ENCODE measurements around the gene TUB.

The TUB gene

GRCh38 chr11:8034604-8035190 is 46.3 kb upstream of the TUB start:
- no peak for TF ChIP-seq EZH2 (optimal IDR thresholded peaks at IDR 0.05; ENCODE audit: low read depth, low read length)
- H3K9me3 ChIP-seq (replicated peaks; ENCODE audit: insufficient read depth, low read length): no peaks in the 10 kb centered on the region
- H3K27ac ChIP-seq (ENCODE audit: low read length): no peak overlapping the region
- no peaks in the 10 kb centered on the region for H4K20me1 ChIP-seq (ENCODE audit: insufficient read depth, low read length)
- no peak overlapping the region for H2AFZ ChIP-seq (ENCODE audit: low read length)
- H3F3A ChIP-seq (ENCODE audit: insufficient read depth, low read length): no peaks in the 10 kb centered on the region
- DNase-seq: no peak
- no peak overlapping the region for H3K4me2 ChIP-seq (ENCODE audit: low read depth, low read length)
- H3K9me2 ChIP-seq (replicated peaks; ENCODE audit: insufficient read depth, low read length): no peaks in the 10 kb centered on the region
- H3K27me3 ChIP-seq (replicated peaks; ENCODE audit: insufficient read depth, low read length): no peaks in the 10 kb centered on the region
- no peak overlapping the region for H3K9ac ChIP-seq (ENCODE audit: low read length)
- H3K36me3 ChIP-seq (replicated peaks; ENCODE audit: insufficient read depth, low read length): no peaks in the 10 kb centered on the region
- no peaks in the 10 kb centered on the region for H3K4me1 ChIP-seq (ENCODE audit: low read length)
- H3K79me2 ChIP-seq (ENCODE audit: low read length): no peaks in the 10 kb centered on the region
- H3K4me3 ChIP-seq (ENCODE audit: low read length): no peak overlapping the region

DNA sequence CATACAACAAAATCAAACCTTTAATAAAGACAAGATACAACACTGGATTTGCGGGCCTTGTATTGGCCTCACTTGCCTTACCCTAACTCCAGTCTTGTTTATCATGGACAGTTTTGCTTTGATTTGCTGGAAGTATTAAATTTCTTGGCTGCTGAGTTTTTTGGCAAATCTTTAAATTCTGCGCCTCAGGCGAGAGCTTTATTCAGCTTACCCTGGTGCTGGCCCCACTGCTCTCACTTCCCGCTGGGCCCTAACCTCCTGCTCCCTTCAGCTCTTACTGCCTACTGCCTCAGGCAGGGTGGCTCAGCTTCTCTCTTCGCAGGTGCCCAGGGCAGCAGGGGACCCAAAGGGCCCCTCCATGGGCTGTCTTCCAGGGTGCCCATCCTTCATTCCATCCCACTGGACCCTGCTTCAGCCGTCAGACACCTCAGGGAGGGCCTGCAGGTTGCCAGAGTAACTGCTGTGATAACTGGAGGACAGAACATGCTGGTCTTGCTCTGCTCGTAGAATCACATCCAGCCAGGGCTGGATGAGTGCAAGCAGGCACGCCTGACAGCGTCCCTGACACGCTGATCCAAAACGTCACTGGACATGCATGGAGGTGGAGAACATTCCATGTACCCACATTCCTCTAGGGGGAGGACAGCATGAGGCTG is 45.7 kb upstream of the TUB start:
- TF ChIP-seq EZH2 (optimal IDR thresholded peaks at IDR 0.05; ENCODE audit: low read depth, low read length) (no peak), CTCF (IDR thresholded peaks at IDR 0.05; ENCODE audit: low read length) (no peak), EZH2phosphoT487 (IDR thresholded peaks at IDR 0.05; ENCODE audit: low read length) (no peak)
- Histone ChIP-seq H3K4me2 (ENCODE audit: low read depth, low read length) (no peak overlapping the region), H3K4me3 (ENCODE audit: low read length) (no peak overlapping the region), H3K36me3 (replicated peaks; ENCODE audit: insufficient read depth, low read length) (no peaks in the 10 kb centered on the region), H3K9me3 (replicated peaks; ENCODE audit: insufficient read depth, low read length) (no peaks in the 10 kb centered on the region), H3K4me1 (ENCODE audit: low read length) (no peaks in the 10 kb centered on the region), H3K9ac (ENCODE audit: low read length) (no peak overlapping the region), H4K20me1 (ENCODE audit: insufficient read depth, low read length) (no peaks in the 10 kb centered on the region), H3F3A (ENCODE audit: insufficient read depth, low read length) (no peaks in the 10 kb centered on the region), H3K27ac (ENCODE audit: low read length) (no peak overlapping the region), H3K9me2 (replicated peaks; ENCODE audit: insufficient read depth, low read length) (no peaks in the 10 kb centered on the region), H2AFZ (ENCODE audit: low read length) (no peak overlapping the region), H3K27me3 (replicated peaks; ENCODE audit: insufficient read depth, low read length) (no peaks in the 10 kb centered on the region), H3K79me2 (ENCODE audit: low read length) (no peaks in the 10 kb centered on the region)
- no peak for DNase-seq

GRCh38 chr11:8036002-8036802 is 44.8 kb upstream of the TUB start:
- TF ChIP-seq EZH2 (optimal IDR thresholded peaks at IDR 0.05; ENCODE audit: low read depth, low read length) (no peak), EZH2phosphoT487 (IDR thresholded peaks at IDR 0.05; ENCODE audit: low read length) (no peak)
- Histone ChIP-seq H3K9ac (ENCODE audit: low read length) (no peak overlapping the region), H3K27ac (ENCODE audit: low read length) (no peak overlapping the region), H3K9me3 (replicated peaks; ENCODE audit: insufficient read depth, low read length) (no peaks in the 10 kb centered on the region), H3K4me1 (ENCODE audit: low read length) (no peaks in the 10 kb centered on the region), H3K79me2 (ENCODE audit: low read length) (no peaks in the 10 kb centered on the region), H3K27me3 (replicated peaks; ENCODE audit: insufficient read depth, low read length) (no peaks in the 10 kb centered on the region), H2AFZ (ENCODE audit: low read length) (no peak overlapping the region), H3K9me2 (replicated peaks; ENCODE audit: insufficient read depth, low read length) (no peaks in the 10 kb centered on the region), H3K4me2 (ENCODE audit: low read depth, low read length) (no peak overlapping the region), H4K20me1 (ENCODE audit: insufficient read depth, low read length) (no peaks in the 10 kb centered on the region), H3K36me3 (replicated peaks; ENCODE audit: insufficient read depth, low read length) (no peaks in the 10 kb centered on the region), H3F3A (ENCODE audit: insufficient read depth, low read length) (no peaks in the 10 kb centered on the region), H3K4me3 (ENCODE audit: low read length) (no peak overlapping the region)
- DNase-seq: no peak

- no peak for TF ChIP-seq EZH2phosphoT487 (IDR thresholded peaks at IDR 0.05; ENCODE audit: low read length)
- no peak for TF ChIP-seq EZH2 (optimal IDR thresholded peaks at IDR 0.05; ENCODE audit: low read depth, low read length)
- no peak for TF ChIP-seq CTCF (IDR thresholded peaks at IDR 0.05; ENCODE audit: low read length)
- no peaks in the 10 kb centered on the region for H4K20me1 ChIP-seq (ENCODE audit: insufficient read depth, low read length)
Measured at GRCh38 chr11:8036986-8037385, 44.0 kb upstream of the TUB start.

More at GRCh38 chr11:8036986-8037385, 44.0 kb upstream of the TUB start:
- Histone ChIP-seq H3K4me3 (ENCODE audit: low read length) (no peak overlapping the region), H3K9me2 (replicated peaks; ENCODE audit: insufficient read depth, low read length) (no peaks in the 10 kb centered on the region), H3K4me2 (ENCODE audit: low read depth, low read length) (no peak overlapping the region), H3K27ac (ENCODE audit: low read length) (no peak overlapping the region), H2AFZ (ENCODE audit: low read length) (no peak overlapping the region), H3K9me3 (replicated peaks; ENCODE audit: insufficient read depth, low read length) (no peaks in the 10 kb centered on the region), H3K79me2 (ENCODE audit: low read length) (no peaks in the 10 kb centered on the region), H3K9ac (ENCODE audit: low read length) (no peak overlapping the region), H3K27me3 (replicated peaks; ENCODE audit: insufficient read depth, low read length) (no peaks in the 10 kb centered on the region), H3F3A (ENCODE audit: insufficient read depth, low read length) (no peaks in the 10 kb centered on the region), H3K36me3 (replicated peaks; ENCODE audit: insufficient read depth, low read length) (no peaks in the 10 kb centered on the region), H3K4me1 (ENCODE audit: low read length) (no peaks in the 10 kb centered on the region)
- no peak for DNase-seq

Measured in MM.1S (cell line).